ENCODE measurements around the gene WNT8B.

WNT8B gene

DNA sequence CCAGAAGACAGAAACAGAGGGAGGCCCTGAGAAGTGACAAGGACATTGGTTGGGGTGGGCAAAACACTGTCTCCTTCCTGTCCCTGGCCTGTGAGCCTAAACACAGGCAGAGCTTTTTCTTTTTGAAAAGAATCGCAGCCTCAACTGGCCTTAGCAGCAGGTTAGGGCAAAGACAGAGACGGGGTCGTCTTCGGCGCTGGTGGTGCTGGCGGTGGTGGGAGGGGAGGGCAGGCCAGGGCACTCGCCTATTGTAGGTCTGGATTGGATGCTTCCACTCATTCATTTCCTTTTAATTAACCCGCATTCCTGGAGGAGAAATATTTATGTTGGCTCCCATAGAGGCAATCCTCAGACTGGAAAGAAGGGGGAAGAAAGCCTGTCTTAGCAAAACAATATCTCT is 22.6 kb downstream of the WNT8B start:
- DNase-seq, result no peak

DNA sequence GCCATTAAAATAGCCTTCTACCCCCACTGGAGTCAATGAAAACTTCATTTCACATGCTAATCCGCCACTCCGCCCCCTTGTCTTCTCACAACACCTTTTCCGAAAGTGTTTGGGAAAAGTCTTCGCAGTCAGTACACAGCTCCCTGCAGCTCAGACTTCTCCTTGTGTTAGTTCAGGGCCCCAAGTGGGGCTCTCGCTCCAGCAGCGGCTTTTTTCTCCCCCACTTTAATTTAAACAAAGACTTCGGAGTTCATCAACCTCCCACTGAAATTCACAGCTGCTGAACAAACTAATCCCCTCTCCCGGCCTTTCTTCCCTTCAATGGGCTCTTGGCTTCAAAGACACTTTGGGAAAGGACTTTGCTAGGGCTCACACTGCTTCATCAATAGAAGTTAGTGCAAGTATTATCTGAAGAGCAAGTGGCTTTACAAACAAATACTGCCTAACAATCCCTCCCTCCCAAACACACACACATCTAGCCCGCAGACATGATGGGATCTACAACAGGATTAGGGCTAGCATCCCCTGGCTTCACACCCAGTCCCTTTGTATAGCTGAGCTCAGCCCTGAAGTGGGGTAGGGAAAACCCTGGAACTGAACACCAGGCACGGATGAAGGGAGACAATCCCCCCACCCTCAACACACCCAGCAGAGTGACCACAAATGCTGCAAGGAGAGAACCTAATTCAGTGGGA is 23.1 kb downstream of the WNT8B start:
- DNase-seq, result no peak

DNA sequence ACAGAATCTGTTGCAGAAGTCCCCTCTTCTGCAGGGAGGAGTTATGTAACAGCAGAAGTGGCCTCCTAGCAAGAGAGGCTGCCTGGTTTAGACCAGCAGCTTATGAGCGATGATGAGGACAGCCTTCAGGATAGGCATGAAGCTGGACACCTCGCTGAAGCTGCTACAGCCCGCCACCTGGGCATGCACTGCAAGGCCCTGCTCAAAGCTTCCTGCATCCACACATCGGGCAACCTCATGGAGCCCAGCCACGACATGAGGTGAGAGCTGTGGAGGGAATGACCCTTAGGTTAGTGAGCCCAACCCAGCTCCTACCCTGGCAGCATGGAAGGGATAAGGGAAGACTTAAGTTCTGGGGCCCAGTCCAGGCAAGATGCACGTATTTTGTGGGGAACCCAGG is 24.7 kb downstream of the WNT8B start:
- no peak for DNase-seq

DNA sequence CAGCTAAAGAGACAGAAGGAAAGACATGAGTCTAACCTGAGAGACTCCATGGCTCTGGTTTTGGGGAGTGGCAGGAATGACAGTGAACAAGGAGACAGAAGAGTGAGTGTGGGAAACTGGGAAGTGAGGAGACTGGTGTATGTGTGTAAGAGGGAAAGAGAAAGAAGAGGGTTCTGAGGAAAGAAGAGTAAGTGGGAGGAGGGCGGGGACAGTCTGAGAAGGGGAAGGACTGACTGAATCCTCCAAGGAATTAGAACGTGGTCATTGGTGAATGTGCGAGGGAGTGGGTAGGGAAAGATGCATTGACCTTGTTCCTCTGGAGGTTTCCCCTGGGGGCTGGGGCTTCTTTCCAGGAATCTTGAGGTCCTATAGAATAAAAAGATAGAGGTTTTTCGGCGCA is 26.6 kb downstream of the WNT8B start:
- DNase-seq, result no peak

- DNase-seq, result no peak
Measured at GRCh38 chr10:100490531-100490930, 27.7 kb downstream of the WNT8B start.

DNA sequence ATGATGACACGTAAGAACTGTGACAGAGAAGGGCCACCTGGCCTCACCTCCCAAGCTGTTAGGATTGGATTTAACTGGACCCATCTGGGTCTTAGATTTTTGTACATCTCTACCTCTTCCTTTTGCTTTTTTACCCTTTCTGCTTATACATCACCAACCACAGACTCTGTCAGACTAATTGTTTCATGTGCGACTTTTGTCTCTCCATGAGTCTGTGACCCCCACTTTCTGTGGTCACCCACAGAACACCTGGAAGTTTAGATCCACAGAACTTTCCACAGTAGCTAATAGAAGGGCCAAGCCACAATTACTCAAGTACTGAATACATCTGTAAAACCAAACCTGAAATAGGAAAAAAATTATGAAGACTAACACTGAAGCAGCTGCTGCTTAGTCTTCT is 33.8 kb downstream of the WNT8B start:
- DNase-seq, result no peak

DNA sequence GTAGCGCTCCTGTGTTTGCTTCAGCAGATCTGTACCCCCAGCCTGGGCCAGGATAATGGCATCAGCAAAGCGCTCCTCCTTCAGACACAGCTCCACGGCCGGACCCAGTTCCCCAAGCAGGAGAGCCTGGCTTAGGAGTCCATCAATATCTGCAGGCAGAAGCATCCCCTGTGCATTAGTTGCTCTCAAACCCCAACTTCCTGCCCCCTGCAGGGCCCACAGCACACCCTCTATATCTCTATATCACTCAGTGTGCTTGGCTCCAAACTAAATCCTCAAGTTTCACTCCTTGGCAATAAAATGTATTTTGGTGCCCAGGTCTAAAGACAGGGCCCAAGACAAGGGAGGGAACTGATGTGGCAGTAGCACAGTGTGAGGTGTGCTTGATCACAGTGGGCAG is 35.2 kb downstream of the WNT8B start:
- no peak for DNase-seq

GRCh38 chr10:100501423-100501822 is 38.6 kb downstream of the WNT8B start:
- DNase-seq, result no peak

DNA sequence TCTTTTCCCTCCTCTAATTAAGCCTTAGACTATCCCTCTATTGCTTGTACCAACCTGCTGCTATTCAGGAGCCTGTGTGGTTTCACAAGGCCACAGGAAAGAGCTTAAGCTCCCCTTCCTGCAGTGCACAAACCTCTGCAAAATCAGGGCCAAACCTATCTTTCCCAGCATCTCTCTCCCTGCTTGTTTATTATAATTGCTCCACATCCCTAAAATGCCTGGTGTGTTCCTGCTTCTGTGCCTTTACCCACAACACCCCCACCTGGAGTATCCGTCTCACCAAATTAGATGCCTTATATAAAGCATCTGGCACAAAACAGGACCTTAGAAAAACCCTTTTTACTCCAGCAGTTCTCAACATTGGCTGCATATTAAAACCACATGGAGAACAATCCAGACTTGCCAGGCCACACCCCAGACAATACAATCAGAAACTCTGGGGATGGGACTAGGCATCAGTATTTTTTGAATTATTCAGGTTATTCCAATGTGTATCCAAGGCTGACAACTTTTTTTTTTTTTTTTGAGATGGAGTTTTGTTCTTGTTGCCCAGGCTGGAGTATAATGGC is 40.2 kb downstream of the WNT8B start:
- no peak for DNase-seq

DNA sequence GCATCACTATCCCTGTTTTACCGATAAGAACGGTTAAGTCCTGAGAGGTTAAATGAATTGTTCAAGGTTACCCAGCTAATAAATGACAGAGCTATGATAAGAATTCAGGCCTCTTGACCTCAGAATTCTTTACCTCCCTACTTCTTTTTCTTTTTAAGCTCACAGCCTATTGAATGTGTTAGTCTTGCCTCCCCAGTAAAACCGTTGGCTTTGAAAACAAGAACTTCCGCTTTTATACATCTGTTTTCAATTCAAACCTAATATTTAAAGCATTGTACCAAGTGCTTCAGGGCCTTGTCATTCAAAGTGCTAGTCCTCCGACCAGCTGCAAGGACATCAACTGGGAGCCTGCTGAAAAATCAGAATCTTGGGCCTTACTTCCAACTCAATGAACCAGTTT is 41.3 kb downstream of the WNT8B start:
- DNase-seq, result no peak

DNA sequence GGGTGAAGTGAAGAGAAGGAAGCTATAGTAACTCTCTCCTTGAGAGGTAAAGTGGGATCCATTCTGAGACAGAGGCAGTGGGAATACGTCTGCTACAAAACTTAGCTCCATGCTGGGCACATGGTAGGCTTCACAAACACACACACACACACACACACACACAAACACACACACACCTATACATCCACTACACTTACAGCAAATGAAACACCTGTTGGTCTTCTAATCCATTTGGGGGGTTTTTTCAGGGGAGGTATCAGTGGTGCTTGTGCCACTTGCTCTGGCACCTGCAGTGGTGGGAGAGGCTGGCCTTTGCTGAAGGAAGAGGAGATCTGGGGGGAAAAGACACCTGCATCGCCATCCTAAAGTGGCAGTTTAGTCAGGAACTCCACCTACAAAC is 42.4 kb downstream of the WNT8B start:
- DNase-seq, result no peak

DNA sequence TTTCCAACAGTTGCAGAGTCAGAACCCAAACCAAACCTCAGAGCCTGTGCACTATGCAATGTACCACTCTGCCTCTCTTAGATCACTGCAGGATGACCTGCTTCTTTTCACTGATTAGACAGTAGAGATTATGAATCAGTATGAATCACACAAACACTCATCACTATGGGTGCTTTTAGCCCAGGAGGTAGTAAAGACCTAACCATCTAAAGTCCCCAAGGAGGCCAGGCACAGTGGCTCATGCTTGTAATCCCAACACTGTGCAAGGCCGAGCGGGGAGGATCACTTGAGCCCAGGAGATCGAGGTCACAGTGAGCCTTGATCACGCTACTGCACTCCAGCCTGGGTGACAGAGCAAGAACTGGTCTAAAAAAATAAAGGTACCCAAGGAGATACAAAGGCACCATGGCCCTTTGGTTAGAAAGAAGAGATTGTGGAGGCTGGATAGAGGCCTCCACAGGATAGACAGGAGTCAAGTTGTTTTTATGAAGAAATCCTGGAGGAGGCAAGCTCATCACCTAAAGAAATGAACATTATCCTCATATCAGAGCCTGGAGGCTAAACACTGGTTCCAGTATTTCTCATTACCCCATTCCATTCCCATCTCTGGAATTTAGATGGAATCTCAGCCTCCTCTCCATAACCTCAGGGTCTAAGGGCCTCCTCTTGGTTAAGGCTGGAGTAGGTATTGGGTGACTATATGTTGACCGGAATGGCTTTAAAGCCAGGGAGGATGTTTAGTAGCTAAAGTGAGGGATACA is 44.0 kb downstream of the WNT8B start:
- DNase-seq, result no peak

- DNase-seq, result no peak
Measured at GRCh38 chr10:100507357-100507732, 44.5 kb downstream of the WNT8B start.

DNA sequence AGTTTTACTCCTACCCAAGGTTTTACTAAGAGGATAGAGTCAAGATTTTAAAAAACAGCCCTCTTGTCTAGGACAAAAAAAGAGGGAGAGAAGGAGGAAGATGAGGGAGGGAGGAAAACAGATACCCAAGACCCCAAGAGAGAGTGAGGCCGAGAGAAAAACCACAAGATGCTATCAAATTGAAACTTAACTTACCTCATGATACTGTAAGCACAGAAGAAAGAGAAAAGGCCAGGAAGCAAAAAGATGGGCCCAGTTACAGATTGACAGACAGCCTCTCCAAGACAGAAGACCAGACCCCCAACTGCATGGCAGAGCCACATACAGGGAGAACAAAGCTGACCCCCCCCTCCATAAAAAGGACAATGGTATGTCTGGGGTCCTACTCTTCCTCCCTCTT is 45.5 kb downstream of the WNT8B start:
- no peak for DNase-seq

GRCh38 chr10:100508691-100509150 is 45.9 kb downstream of the WNT8B start:
- no peak for DNase-seq

- peak; percentile 74 for DNase-seq
Measured at GRCh38 chr10:100509241-100509840, 46.5 kb downstream of the WNT8B start.

GRCh38 chr10:100510533-100511308 is 47.9 kb downstream of the WNT8B start:
- peak; percentile 81 for DNase-seq

GRCh38 chr10:100515612-100516011 is 52.8 kb downstream of the WNT8B start:
- no peak for DNase-seq

DNA sequence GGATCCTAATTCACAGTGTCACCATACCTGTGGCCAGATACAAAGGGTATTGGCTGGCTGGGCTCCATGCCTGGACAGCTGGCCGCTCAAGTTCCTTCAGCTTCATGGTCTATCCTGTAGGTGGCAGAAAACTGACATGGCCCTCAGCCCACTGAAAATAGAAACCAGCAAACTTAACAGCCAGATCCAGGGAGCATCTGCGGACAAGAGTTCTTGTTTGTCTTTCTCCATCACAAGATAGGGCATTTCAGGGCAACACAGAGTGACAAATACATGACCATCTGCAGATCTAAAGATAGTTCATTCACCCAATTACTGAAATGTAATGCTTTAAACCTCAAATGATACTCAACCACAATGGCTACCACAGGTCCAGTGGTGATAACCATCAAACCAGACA is 54.0 kb downstream of the WNT8B start:
- no peak for DNase-seq

DNA sequence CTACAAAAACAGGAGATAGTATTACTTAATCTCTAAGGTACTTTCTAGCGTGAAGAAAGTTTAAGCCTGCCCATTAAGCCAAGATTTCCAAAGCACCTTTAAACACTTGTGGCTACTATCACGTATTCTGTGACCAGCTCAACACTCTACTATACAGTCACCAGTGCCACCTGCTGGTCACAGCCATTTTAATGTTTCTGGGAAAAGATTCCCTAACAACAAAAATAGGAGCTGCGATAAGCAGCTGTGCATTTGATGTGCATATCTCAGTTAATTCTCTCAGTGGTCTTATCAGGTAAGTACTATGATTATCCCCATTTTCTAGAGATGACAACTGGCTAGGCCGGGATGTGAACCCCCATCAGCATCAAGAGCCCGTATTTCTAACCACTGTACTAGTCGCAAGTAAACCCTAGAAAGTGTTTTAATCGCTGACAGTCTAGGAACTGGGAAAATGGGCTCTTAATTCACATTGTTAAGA is 56.0 kb downstream of the WNT8B start:
- peak; percentile 80 for DNase-seq

- no peak for DNase-seq
Measured at GRCh38 chr10:100519311-100520051, 56.7 kb downstream of the WNT8B start, which contains the start of gene SEC31B. Gene SEC31B (minus strand): TSS chr10:100519861. CDS start chr10:100516952, 2,909 bp downstream.

DNA sequence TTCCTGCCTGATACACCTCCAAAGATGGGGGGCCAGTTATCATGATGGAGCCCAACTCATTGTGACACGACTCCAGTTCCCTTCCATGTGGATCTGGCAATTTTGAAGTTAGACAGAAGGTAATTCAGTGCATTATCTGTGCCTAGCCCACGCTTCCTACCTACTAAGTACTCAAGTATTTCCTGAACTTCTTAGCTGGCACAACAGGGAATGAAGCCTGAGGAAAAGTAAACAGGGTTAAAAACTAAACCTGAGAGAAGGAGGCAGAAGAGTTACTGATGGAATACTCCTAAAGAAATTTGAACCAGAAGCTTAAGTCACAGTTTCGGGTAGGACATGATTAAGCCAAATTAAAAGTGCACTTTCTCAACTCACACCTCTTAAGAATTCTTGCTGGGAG is 58.0 kb downstream of the WNT8B start:
- DNase-seq, result no peak
